HG03378 (cell line): ENCODE results near the gene AIG1.
A peak's percentile ranks its signal among the peaks of the same experiment; 100 is the strongest.
"Not testable (repeated sequence)": the region's sequence is repeated elsewhere in the genome, so short reads cannot be mapped to it uniquely, and the experiment has no call there.

Experiments used
- ATAC-seq: cut with Tn5 transposase; IDR thresholded peaks from one replicate; pipeline ENCODE4 v1.9.1; 2021; ENCODE audit warnings: mild to moderate bottlenecking, moderate library complexity; ENCODE audit not compliant: unreplicated experiment

Gene AIG1

GRCh38 chr6:143055891-143056290 is 4.8 kb upstream of the AIG1 start:
- ATAC-seq = no peak

DNA sequence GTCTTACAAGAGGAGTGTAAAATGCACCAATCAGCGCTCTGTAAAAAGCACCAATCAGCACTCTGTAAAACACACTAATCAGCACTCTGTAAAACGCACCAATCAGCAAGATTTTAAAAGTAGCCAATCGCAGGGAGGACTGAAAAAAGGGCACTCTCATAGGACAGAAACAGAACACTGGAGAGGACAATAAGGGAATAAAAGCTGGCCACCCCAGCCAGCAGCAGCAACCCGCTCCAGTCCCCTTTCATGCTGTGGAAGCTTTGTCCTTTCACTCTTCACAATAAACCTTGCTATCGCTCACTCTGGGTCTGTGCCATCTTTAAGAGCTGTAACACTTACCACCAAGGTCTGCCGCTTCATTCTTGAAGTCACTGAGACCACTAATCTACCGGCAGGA is 1.7 kb upstream of the AIG1 start:
- ATAC-seq = no peak

DNA sequence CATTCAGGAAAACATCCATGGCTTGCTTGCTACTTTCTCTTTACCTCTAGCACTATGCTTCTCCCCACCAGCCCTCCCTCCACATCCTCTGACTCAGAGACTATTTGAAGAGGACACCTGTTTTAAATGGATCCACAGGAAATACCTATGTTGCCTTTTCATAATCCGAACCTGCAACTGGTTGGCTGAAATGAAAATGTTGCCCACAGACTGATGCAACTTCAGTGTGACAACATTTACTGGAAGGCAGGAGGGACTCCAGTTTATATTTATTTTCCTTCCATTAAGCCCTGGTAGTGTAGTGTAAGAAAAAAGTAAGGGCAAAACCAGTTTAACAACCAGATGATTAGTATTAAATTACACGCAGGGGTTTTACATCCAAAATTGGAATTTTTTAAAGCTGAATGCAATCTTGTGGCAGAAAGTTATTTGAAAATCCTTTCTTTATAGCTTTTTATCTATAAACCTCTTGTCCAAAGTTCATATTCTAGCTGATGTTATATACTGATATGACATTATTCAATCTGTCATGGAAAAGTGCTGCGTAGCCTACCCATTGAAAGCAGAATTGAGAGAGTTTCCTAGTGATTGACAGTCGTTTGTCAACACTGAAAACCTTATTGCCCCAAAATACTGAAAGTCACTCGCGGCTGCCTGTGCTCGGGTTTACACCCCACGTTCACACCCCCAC is 881 bp upstream of the AIG1 start:
- ATAC-seq = peak; percentile 23

DNA sequence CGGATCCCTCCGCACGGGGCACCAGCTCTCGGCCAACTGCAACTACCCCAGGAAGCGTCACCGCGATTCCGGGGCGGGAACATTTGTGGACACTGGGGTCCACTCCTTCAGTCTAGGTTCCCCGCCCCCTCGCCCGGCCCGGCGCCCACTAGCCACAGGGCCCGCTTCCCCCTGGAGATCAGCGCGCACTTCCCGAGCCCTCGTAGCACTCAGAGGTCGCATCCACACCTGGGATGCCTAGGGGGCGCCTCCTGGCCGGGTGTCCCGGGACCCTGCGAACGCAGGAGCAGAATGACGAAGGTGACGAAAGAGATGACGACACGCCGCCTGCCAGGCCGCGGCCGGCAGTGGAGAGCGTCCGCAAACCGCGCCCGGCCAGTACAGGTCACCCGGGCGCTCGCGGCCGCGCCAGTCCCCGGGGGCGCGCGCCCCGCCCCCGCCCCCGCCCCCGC is 309 bp upstream of the AIG1 start:
- ATAC-seq = peak; percentile 70

GRCh38 chr6:143061597-143062385 is 1.1 kb downstream of the AIG1 start:
- peak; percentile 21 for ATAC-seq

DNA sequence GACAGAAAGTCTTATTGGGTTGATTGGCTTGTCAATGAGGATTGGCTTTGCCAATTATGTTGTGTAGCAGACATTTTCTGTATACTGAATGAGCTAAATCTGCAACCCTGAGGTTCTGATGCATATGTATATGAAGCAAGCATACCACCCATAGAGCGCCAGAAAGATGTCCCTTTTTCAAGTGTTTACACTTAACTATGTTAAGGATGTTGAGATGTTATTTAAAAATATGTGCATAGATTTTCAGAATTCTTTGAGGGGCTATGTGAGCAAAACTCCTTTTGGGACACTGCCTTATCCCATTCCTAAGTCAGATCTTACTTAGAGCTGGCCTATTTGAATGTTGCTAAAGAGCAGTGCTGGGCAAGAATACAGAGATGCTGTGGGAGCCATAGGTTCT is 1.9 kb downstream of the AIG1 start:
- ATAC-seq = no peak

DNA sequence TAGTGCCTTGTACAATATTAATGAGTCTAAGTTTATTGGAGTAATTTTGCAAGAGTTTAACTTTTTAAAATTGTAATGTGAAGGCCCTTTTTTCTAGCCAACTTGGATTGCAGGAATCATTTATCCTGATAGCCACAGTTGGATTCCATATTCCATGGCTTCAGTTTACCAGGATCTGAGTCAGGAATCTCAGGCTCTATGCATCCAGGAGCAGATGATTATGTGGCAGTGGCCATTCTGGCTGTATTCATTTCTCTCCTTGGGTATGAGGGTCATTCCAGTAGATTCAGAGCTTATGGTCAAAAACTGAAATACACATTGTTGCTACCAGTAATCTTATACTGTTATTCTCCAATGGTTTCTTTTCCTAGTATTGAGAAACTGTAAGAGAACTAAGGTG is 2.9 kb downstream of the AIG1 start:
- ATAC-seq = no peak

GRCh38 chr6:143064271-143064670 is 3.6 kb downstream of the AIG1 start:
- ATAC-seq = no peak

GRCh38 chr6:143064951-143065683 is 4.4 kb downstream of the AIG1 start:
- ATAC-seq = no peak

DNA sequence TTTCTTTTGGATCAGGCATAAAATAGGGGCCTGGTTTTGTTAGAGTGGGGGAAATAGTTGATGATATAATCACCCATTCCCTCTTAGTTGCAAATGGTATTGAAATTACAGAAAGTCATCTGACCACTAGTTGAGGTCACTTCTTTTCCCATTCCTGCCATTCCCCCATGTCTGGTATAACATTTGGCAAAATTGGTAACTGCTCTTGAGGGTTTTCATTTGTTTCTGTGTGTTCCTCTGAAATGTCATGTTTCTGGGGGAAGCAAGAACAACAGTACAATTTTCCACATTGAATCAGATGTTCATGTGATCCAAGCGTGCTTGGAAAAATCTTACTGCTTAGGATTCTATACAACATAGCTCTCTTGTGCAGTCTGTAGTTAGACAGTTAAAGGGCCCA is 7.3 kb downstream of the AIG1 start:
- no peak for ATAC-seq

- no peak for ATAC-seq
Measured at GRCh38 chr6:143074101-143074500, 13.4 kb downstream of the AIG1 start.

GRCh38 chr6:143074670-143075318 is 14.1 kb downstream of the AIG1 start:
- no peak for ATAC-seq

DNA sequence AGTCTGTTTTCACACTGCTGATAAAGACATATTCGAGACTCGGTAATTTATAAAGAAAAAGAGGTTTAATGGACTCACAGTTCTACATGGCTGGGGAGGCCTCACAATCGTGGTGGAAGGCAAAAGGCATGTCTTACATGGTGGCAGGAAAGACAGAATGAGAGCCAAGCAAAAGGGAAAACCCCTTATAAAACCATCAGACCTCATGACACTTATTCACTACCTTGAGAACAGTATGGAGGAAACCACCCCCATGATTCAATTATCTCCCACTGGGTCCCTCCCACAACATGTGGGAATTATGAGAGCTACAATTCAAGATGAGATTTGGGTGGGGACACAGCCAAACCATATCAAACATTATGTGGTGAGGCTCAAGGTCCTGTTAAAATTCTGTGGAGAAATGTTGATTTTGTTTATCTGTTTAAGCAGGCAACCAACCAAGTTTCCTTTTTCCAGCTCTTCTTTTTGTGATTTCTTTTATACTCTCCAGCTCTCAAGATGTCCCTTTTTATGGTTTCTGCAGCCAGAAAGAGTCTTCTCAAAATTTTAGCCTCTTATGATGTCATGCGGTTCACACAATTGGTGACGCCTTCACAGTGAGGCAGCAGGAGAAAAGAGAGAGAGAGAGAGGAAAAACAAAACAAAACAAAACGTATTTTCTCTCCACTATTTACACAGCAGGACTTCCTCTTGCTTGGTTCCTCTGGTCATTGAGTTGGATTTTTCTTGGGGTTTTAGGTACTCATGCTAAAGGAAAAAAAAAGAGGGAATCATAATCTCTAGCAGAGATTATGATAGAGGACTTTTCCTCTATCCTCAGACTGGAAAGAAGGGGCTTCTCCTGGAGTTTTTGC is 18.0 kb downstream of the AIG1 start:
- ATAC-seq = no peak

GRCh38 chr6:143079325-143079640 is 18.6 kb downstream of the AIG1 start:
- no peak for ATAC-seq

- ATAC-seq = not testable (repeated sequence)
Measured at GRCh38 chr6:143082274-143082673, 21.6 kb downstream of the AIG1 start.

GRCh38 chr6:143084019-143084418 is 23.3 kb downstream of the AIG1 start:
- ATAC-seq = not testable (repeated sequence)

DNA sequence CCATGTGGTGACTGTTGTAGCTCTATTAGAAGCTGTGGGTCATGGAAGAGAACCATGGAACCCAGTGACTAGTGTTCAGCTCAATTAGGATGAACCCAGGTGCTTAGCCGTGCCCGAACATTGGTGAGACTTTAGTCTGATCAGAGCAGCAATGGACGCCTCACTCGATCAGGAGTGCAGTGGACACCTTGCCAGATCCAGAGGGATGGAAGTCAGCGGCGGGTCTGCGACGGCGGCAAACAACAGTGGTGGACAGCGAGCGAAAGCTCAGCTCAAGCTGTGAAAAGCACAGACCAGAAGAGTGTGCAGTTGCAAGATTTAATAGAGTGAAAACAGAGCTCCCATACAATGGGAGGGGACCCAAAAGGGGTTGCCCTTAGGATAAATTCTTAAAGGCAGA is 26.6 kb downstream of the AIG1 start:
- not testable (repeated sequence) for ATAC-seq

DNA sequence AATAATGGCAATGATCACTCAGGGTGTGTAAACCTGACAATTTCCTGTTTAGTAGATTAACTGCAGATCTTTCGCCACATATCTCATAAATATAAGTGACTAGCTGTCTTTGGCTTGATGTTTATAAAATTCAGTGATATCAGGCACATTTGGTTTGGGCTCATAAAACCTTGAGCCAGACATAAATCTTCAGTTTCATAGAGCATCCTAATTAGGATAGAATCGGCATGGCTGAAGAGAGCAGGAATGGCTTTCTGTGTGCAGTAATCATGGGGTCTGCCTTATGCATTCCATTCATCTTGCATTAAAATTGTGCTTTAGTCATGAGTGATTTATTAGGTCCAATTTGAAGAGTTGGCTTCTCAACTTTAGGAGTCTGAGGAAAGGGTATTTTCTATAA is 27.2 kb downstream of the AIG1 start:
- no peak for ATAC-seq

DNA sequence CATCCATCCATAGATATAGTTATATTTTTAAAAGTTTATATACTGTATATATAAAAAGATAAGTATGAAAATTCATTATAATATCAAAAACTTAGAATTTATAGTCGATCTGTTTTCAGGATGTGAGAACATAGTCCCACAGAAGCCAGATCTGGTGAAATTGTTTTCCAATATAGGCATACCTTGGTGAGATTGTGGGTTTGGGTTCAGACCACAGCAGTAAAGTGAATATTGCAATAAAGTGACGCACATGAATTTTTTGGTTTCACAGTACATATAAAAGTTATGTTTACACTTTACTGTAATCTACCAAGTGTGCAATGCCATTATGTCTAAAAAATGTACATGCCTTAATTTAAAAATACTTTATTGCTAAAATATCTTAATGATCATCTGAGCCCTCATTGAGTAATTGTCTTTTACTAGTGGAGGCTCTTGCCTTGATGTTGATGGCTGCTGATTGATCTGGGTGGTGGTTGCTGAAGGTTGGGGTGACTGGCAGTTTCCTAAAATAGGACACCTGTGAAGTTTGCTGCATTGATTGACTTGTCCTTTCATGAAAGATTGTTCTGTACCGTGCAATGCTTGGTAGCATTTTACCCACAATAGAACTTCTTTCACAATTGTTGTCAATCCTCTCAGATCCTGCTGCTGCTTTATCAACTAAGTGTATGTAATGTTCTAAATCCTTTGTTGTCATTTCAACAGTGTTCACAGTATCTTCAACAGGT is 29.8 kb downstream of the AIG1 start:
- no peak for ATAC-seq

GRCh38 chr6:143092768-143093167 is 32.1 kb downstream of the AIG1 start:
- no peak for ATAC-seq
